HepG2 (cell line): ENCODE data around the gene MYO18A. TPM values are rescaled to one million over a fixed set of nuclear protein-coding genes. Genes with fewer than 3 reads are reported as not detected.
A peak's percentile ranks its signal among the peaks of the same experiment; 100 is the strongest.

ENCODE experiments used
- ATAC-seq: fragments of 200-7000 bp; cut with Tn5 transposase; 3 replicates; pipeline ENCODE4 v1.9.1; 2020; ENCODE audit warnings: mild to moderate bottlenecking, moderate library complexity
- BruUV-seq: library from RNA; stranded (reverse); fragments of 400-500 nt; replicated peaks from 2 replicates; lab custom pipeline; 2021; lab: Mats Ljungman, UMichigan
- CTCF ChIA-PET: fragments of 300-600 bp; formaldehyde crosslinking; extraction: SDS; loops from one replicate; lab custom pipeline; 2021; ENCODE audit warnings: low total read pairs, inconsistent platforms, low intra/inter-chr PET ratio; lab: Yijun Ruan, JAX
- POLR2A ChIA-PET: fragments of 350-600 bp; sonication (Branson Sonifier 250); formaldehyde crosslinking; loops from one replicate; lab custom pipeline; 2020; ENCODE audit warnings: antibody characterized with exemption, inconsistent platforms; lab: Yijun Ruan, JAX
- DNase-seq: peaks from one replicate; pipeline ENCODE4 v3.0.0-alpha.2; 2015; ENCODE audit warnings: low spot score
- FAIRE-seq: peaks from 3 replicates; lab custom pipeline; 2011; peaks lifted over from hg19 to GRCh38; lab: Jason Lieb, UNC
- H2AFZ ChIP-seq: one replicate; pipeline ENCODE4 v1.6.1; 2011; ENCODE audit warnings: low read length, inconsistent platforms
- H3K27ac ChIP-seq: fragments of 300-600 bp; 3 replicates; pipeline ENCODE4 v1.8.0; 2011; ENCODE audit warnings: mixed run types, mild to moderate bottlenecking, mixed read lengths, low read length, inconsistent platforms; ENCODE audit not compliant: insufficient read depth; ENCODE audit errors: extremely low read length
- H3K27me3 ChIP-seq, 2 experiments: fragments of 200-600 bp in 1 of 2; 2 replicates in 1 of 2; 3 replicates in 1 of 2; pipeline versions ENCODE4 v1.6.0 to v1.8.0; 2011; ENCODE audit warnings: low read length in 2 of 2, mild to moderate bottlenecking in 2 of 2, moderate library complexity in 2 of 2, inconsistent platforms in 1 of 2; ENCODE audit not compliant: insufficient read depth in 2 of 2, control insufficient read depth in 1 of 2
- H3K36me3 ChIP-seq, 2 experiments: fragments of 200-600 bp in 1 of 2; replicated peaks in 1 of 2; 2 replicates in 1 of 2; 3 replicates in 1 of 2; pipeline versions ENCODE4 v1.5.1 to v1.8.0; 2011; ENCODE audit warnings: low read length in 2 of 2, inconsistent platforms in 1 of 2; ENCODE audit not compliant: insufficient read depth in 2 of 2, control insufficient read depth in 1 of 2
- H3K4me1 ChIP-seq: 2 replicates; pipeline ENCODE4 v1.5.1; 2012; ENCODE audit warnings: low read length, inconsistent platforms; ENCODE audit not compliant: insufficient read depth
- H3K4me2 ChIP-seq: 2 replicates; pipeline ENCODE4 v1.6.0; 2011; ENCODE audit warnings: low read depth, low read length, inconsistent platforms
- H3K4me3 ChIP-seq, 3 experiments: fragments of 200-600 bp in 1 of 3; sonication (generic), shearing (Covaris generic) in 1 of 3; replicated peaks in 1 of 3; 2 replicates each; pipeline ENCODE4 v1.5.1; 2011 to 2016; ENCODE audit warnings: low read length in 3 of 3, inconsistent platforms in 2 of 3, low read depth in 2 of 3, mild to moderate bottlenecking in 2 of 3, control low read depth in 1 of 3, mixed read lengths in 1 of 3; ENCODE audit not compliant: insufficient read depth in 1 of 3
- H3K79me2 ChIP-seq: one replicate; pipeline ENCODE4 v1.6.1; 2011; ENCODE audit warnings: low read length, inconsistent platforms; ENCODE audit not compliant: insufficient read depth
- H3K9ac ChIP-seq: 2 replicates; pipeline ENCODE4 v1.6.0; 2011; ENCODE audit warnings: mild to moderate bottlenecking, low read depth, low read length, inconsistent platforms; ENCODE audit not compliant: insufficient read depth
- H3K9me3 ChIP-seq: 2 replicates; pipeline ENCODE4 v1.5.1; 2012; ENCODE audit warnings: mild to moderate bottlenecking, low read length
- H4K20me1 ChIP-seq: 2 replicates; pipeline ENCODE4 v1.6.0; 2011; ENCODE audit warnings: inconsistent platforms, mild to moderate bottlenecking, low read length, moderate library complexity; ENCODE audit not compliant: insufficient read depth
- GTF3A ChIP-seq: sonication (generic); formaldehyde crosslinking; conservative IDR thresholded peaks from 2 replicates; pipeline ENCODE4 v1.4.0; 2020; ENCODE audit warnings: mild to moderate bottlenecking, missing genetic modification reagents
- MLXIP ChIP-seq: sonication (generic); formaldehyde crosslinking; IDR thresholded peaks from 2 replicates; pipeline ENCODE4 v1.9.0; 2021; ENCODE audit warnings: missing genetic modification reagents, borderline replicate concordance
- NR2C2 ChIP-seq: sonication (generic); formaldehyde crosslinking; IDR thresholded peaks from 2 replicates; pipeline ENCODE4 v1.4.0; 2020; ENCODE audit warnings: missing genetic modification reagents, mild to moderate bottlenecking, moderate library complexity, borderline replicate concordance
- PHF20 ChIP-seq: sonication (generic); formaldehyde crosslinking; IDR thresholded peaks from 2 replicates; pipeline ENCODE4 v1.5.0; 2020; ENCODE audit warnings: mild to moderate bottlenecking, missing genetic modification reagents
- RBM22 ChIP-seq: fragments of 200-400 bp; formaldehyde crosslinking; optimal IDR thresholded peaks from 2 replicates; pipeline ENCODE3; 2017; ENCODE audit warnings: mild to moderate bottlenecking, low read length, moderate library complexity
- YEATS4 ChIP-seq: sonication (generic); formaldehyde crosslinking; IDR thresholded peaks from 2 replicates; pipeline ENCODE4 v1.4.0; 2020; ENCODE audit warnings: missing genetic modification reagents, borderline replicate concordance
- YY1 ChIP-seq: IDR thresholded peaks from 2 replicates; pipeline ENCODE4 v1.6.1; 2011; ENCODE audit warnings: low read length, low read depth, moderate library complexity, mild to moderate bottlenecking; ENCODE audit not compliant: insufficient read depth, insufficient replicate concordance
- ZFP37 ChIP-seq: sonication (generic); formaldehyde crosslinking; IDR thresholded peaks from 2 replicates; pipeline ENCODE4 v1.4.0; 2020; ENCODE audit warnings: missing genetic modification reagents, borderline replicate concordance
- ZNF17 ChIP-seq: sonication (generic); formaldehyde crosslinking; IDR thresholded peaks from 2 replicates; pipeline ENCODE4 v1.5.0; 2020; ENCODE audit warnings: mild to moderate bottlenecking, missing genetic modification reagents
- ZNF33B ChIP-seq: sonication (generic); formaldehyde crosslinking; IDR thresholded peaks from 2 replicates; pipeline ENCODE4 v1.5.1; 2020; ENCODE audit warnings: mild to moderate bottlenecking, missing genetic modification reagents
- ZNF446 ChIP-seq: sonication (generic); formaldehyde crosslinking; IDR thresholded peaks from 2 replicates; pipeline ENCODE4 v1.5.0; 2020; ENCODE audit warnings: mild to moderate bottlenecking, missing genetic modification reagents
- ZNF501 ChIP-seq: sonication (generic); formaldehyde crosslinking; IDR thresholded peaks from 2 replicates; pipeline ENCODE4 v1.5.1; 2020; ENCODE audit warnings: mild to moderate bottlenecking, moderate library complexity, missing genetic modification reagents
- ZNF572 ChIP-seq: sonication (generic); formaldehyde crosslinking; IDR thresholded peaks from 2 replicates; pipeline ENCODE4 v1.5.1; 2020; ENCODE audit warnings: mild to moderate bottlenecking, missing genetic modification reagents
- ZNF605 ChIP-seq: sonication (generic); formaldehyde crosslinking; IDR thresholded peaks from 2 replicates; pipeline ENCODE4 v1.8.0; 2022; ENCODE audit warnings: mild to moderate bottlenecking, missing genetic modification reagents
- ZNF660 ChIP-seq: sonication (generic); formaldehyde crosslinking; IDR thresholded peaks from 2 replicates; pipeline ENCODE4 v1.5.1; 2020; ENCODE audit warnings: mild to moderate bottlenecking, low read depth, missing genetic modification reagents, borderline replicate concordance
- ZNF724P ChIP-seq: sonication (generic); formaldehyde crosslinking; IDR thresholded peaks from 2 replicates; pipeline ENCODE4 v1.8.0; 2022; ENCODE audit warnings: missing genetic modification reagents, borderline replicate concordance
- ZNF747 ChIP-seq: sonication (generic); formaldehyde crosslinking; IDR thresholded peaks from 2 replicates; pipeline ENCODE4 v1.8.1; 2023; ENCODE audit warnings: missing genetic modification reagents, mild to moderate bottlenecking, borderline replicate concordance
- ZNF800 ChIP-seq: sonication (generic); formaldehyde crosslinking; IDR thresholded peaks from 2 replicates; pipeline ENCODE4 v1.4.0; 2020; ENCODE audit warnings: missing genetic modification reagents
- ZSCAN22 ChIP-seq: sonication (generic); formaldehyde crosslinking; IDR thresholded peaks from 2 replicates; pipeline ENCODE4 v1.4.0; 2020; ENCODE audit warnings: mild to moderate bottlenecking, missing genetic modification reagents
- WGBS: methylation state at CpG from one replicate; pipeline ENCODE4 v1.1.6; 2017; ENCODE audit warnings: low lambda C conversion rate; 5-methylcytosine and 5-hydroxymethylcytosine counted together
- in situ Hi-C: cut with HindIII; loops from 2 replicates; pipeline ENCODE4 v1.10.0; 2017; ENCODE audit warnings: low pct_unique_long_range_greater_than_20kb; ENCODE audit not compliant: extremely low pct_ligation_motif_present
- intact Hi-C: fragments of 100-400 bp; cut with micrococcal nuclease; formaldehyde crosslinking; loops from one replicate; pipeline ENCODE4 v1.10.0; 2022; ENCODE audit not compliant: unreplicated experiment
- polyA plus RNA-seq, 8 experiments: library from polyadenylated mRNA; depleted of rRNA in 3 of 8; stranded (reverse) in 7 of 8; unstranded in 1 of 8; fragments of >200 nt; fragmentation: Illumina TruSeq in 4 of 8; extraction: Trizol in 4 of 8; gene quantifications; 2 replicates each; pipeline versions ENCODE4 v1.2.1 to v1.2.3, GENCODE V29; 2011 to 2016; ENCODE audit warnings: low read depth in 4 of 8, missing spikeins in 1 of 8, mixed read lengths in 1 of 8; ENCODE audit not compliant: insufficient read depth in 1 of 8
- total RNA-seq, 5 experiments: library from RNA; depleted of rRNA; stranded (reverse); fragments of >200 nt; fragmentation: Illumina TruSeq; extraction: Trizol; gene quantifications; 2 replicates each; pipeline ENCODE4 v1.2.3, GENCODE V29; 2016; ENCODE audit warnings: low read depth in 1 of 5

MYO18A gene
- total and polyA plus RNA-seq, 2 of the 13 experiments (the other 11 are each of a cell fraction or from before 2014, with no cell fraction given): 16.8 to 24.8 TPM

- Histone ChIP-seq H3K27me3 (no peaks in the 10 kb centered on the region; a peak in 1 of 5 replicates), H3K9ac (peak overlapping the region; percentile 84), H3K79me2 (peaks cover 37% of the 10 kb centered on the region), H3K4me2 (peak overlapping the region; percentile 98), H2AFZ (no peak overlapping the region), H3K4me1 (peaks cover 37% of the 10 kb centered on the region), H3K27ac (peak overlapping the region; percentile 98), H4K20me1 (no peaks in the 10 kb centered on the region), H3K36me3 (no peaks in the 10 kb centered on the region), H3K4me3 (peak overlapping the region; percentile 68 to 88 (median 86)), H3K9me3 (no peaks in the 10 kb centered on the region)
- WGBS: 0% methylated on average over 4 of the region's 8 CpGs
- ATAC-seq (peak; percentile 4), DNase-seq (peak; percentile 29), FAIRE-seq (no peak)
- TSS peak; percentile 63 for BruUV-seq
- intact Hi-C loops (loop anchor here (1.0 kb wide), 2 partner anchors 27 to 41 kb away; no protein-coding TSS in a partner anchor), in situ Hi-C loops (no loop called here)
- ChIA-PET CTCF (interaction anchor here (2.6 kb wide), 1 partner anchor 30 kb away, joined by 40 read pairs; no protein-coding TSS in a partner anchor), POLR2A (interaction anchor here (0.6 to 6.6 kb wide), 21 partner anchors 8 to 459 kb away, joined by 3 to 618 read pairs (median 5); partner anchors contain the start of genes NUFIP2, PHF12, PIPOX and RPL23A)
- no peak for TF ChIP-seq NR2C2 (CRISPR knock-in tag)
- TF ChIP-seq MLXIP (CRISPR knock-in tag): no peak
- peak; percentile 51 for TF ChIP-seq ZNF501 (CRISPR knock-in tag)
- TF ChIP-seq ZNF605 (CRISPR knock-in tag): 0 out of 2 replicates have a peak, but pooled peaks have one; percentile 27
- TF ChIP-seq ZFP37 (CRISPR knock-in tag): 0 out of 2 replicates have a peak, but pooled peaks have one; percentile 47
- no peak for TF ChIP-seq ZNF17
- no peak for TF ChIP-seq GTF3A (CRISPR knock-in tag)
- TF ChIP-seq ZNF724P: 0 out of 2 replicates have a peak, but pooled peaks have one; percentile 10
- 0 out of 2 replicates have a peak, but pooled peaks have one; percentile 10 for TF ChIP-seq YEATS4 (CRISPR knock-in tag)
- 0 out of 2 replicates have a peak, but pooled peaks have one; percentile 30 for TF ChIP-seq ZNF572 (CRISPR knock-in tag)
- TF ChIP-seq ZNF660 (CRISPR knock-in tag): no peak
- TF ChIP-seq RBM22: peak; percentile 19
- 0 out of 2 replicates have a peak, but pooled peaks have one; percentile 13 for TF ChIP-seq ZSCAN22
- TF ChIP-seq ZNF747 (CRISPR knock-in tag): no peak
- 0 out of 2 replicates have a peak, but pooled peaks have one; percentile 36 for TF ChIP-seq ZNF800 (CRISPR knock-in tag)
- TF ChIP-seq ZNF446: 0 out of 2 replicates have a peak, but pooled peaks have one; percentile 32
- TF ChIP-seq YY1: no peak
- peak; percentile 12; the same call in 1 of the 2 replicates for TF ChIP-seq PHF20 (CRISPR knock-in tag)
- 0 out of 2 replicates have a peak, but pooled peaks have one; percentile 8 for TF ChIP-seq ZNF33B (CRISPR knock-in tag)
Observed at GRCh38 chr17:29178750-29179231, 1.4 kb downstream of the MYO18A start.
